ENCODE measurements around the gene VWA5B1. TPM values are rescaled to one million over a fixed set of nuclear protein-coding genes. Genes with fewer than 3 reads are reported as not detected.

Gene VWA5B1
- total and polyA plus RNA-seq, 10 of the 15 experiments (the other 5 are each of a cell fraction or from before 2014, with no cell fraction given) = under 0.01 to 0.05 (median 0.01) TPM; not detected in 7

DNA sequence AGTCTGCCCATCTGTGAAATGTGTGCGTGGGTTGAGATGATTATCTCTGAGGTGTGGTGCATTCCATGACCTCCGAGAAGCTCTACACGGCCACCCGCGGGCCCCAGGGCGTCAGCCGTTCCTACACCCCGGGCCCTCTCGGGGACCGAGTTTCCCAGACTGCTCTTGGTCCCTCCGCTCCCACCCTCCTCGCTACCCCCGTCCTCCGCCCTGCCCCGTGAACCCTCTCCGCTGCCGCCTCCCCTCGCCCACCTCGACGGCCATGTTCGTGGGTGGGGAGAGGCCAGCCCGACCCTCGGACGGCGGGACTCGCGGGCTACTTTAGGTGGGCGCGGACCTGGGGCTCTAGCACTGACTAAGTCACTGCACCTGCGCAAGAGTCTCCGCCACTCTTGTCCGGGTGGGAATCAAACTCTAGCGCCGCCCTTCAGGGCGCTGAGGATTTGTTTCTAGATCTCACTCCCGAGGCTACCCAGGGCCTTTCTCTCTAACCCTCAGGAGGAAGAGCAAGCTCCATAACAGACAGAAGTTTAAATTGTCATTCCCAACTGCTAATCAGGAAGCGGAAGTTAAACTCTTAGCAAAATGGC, 47.7 kb upstream of the VWA5B1 start:
- BruUV-seq (replicated peaks) = no TSS peak
- intact Hi-C loops (cut with micrococcal nuclease; ENCODE audit: unreplicated experiment) = no loop called here

More for the DNA sequence above, 47.7 kb upstream of the VWA5B1 start:
- H3K4me1 ChIP-seq (ENCODE audit: control insufficient read depth, insufficient read depth, low read length) = no peaks in the 10 kb centered on the region
- RAD21 ChIA-PET (ENCODE audit: unreplicated experiment) = no interaction called here
- H3K4me3 ChIP-seq = no peak overlapping the region
- TF ChIP-seq ASH2L (IDR thresholded peaks at IDR 0.05; ENCODE audit: borderline replicate concordance, low read depth) (no peak), TCF12 (IDR thresholded peaks at IDR 0.05; ENCODE audit: low read depth, low read length) (no peak), CBFB (IDR thresholded peaks at IDR 0.05; ENCODE audit: low read depth) (no peak), CHD2 (IDR thresholded peaks at IDR 0.05; ENCODE audit: borderline replicate concordance, low read depth, low read length) (no peak)
- TF ChIP-seq, protein P1, sequence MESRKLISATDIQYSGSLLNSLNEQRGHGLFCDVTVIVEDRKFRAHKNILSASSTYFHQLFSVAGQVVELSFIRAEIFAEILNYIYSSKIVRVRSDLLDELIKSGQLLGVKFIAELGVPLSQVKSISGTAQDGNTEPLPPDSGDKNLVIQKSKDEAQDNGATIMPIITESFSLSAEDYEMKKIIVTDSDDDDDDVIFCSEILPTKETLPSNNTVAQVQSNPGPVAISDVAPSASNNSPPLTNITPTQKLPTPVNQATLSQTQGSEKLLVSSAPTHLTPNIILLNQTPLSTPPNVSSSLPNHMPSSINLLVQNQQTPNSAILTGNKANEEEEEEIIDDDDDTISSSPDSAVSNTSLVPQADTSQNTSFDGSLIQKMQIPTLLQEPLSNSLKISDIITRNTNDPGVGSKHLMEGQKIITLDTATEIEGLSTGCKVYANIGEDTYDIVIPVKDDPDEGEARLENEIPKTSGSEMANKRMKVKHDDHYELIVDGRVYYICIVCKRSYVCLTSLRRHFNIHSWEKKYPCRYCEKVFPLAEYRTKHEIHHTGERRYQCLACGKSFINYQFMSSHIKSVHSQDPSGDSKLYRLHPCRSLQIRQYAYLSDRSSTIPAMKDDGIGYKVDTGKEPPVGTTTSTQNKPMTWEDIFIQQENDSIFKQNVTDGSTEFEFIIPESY (IDR thresholded peaks at IDR 0.05) = no peak
- TF ChIP-seq, protein P2, sequence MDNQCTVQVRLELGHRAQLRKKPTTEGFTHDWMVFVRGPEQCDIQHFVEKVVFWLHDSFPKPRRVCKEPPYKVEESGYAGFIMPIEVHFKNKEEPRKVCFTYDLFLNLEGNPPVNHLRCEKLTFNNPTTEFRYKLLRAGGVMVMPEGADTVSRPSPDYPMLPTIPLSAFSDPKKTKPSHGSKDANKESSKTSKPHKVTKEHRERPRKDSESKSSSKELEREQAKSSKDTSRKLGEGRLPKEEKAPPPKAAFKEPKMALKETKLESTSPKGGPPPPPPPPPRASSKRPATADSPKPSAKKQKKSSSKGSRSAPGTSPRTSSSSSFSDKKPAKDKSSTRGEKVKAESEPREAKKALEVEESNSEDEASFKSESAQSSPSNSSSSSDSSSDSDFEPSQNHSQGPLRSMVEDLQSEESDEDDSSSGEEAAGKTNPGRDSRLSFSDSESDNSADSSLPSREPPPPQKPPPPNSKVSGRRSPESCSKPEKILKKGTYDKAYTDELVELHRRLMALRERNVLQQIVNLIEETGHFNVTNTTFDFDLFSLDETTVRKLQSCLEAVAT (IDR thresholded peaks at IDR 0.05) = no peak
- WGBS (ENCODE audit: insufficient coverage, insufficient replicate concordance, low lambda C conversion rate, missing lambda C conversion rate) = 82% methylated on average over 19 of the region's 37 CpGs
- POLR2A ChIA-PET = no interaction called here
- no peaks in the 10 kb centered on the region for H4K20me1 ChIP-seq (ENCODE audit: control insufficient read depth, insufficient read depth)
- no peaks in the 10 kb centered on the region for H3K79me2 ChIP-seq (ENCODE audit: control insufficient read depth, insufficient read depth, low read length)
- no peak overlapping the region for H3K27ac ChIP-seq (ENCODE audit: control insufficient read depth, insufficient read depth)
- no peak overlapping the region for H3K9ac ChIP-seq (ENCODE audit: control insufficient read depth, insufficient read depth, low read length)
- no peaks in the 10 kb centered on the region; the same call in 2 of the 3 replicates for H3K9me3 ChIP-seq (replicated peaks; ENCODE audit: control insufficient read depth, insufficient read depth, low read length)
- FAIRE-seq (no peak), ATAC-seq (no peak), DNase-seq (ENCODE audit: low read depth, low spot score) (no peak)
- SMC1A ChIA-PET (ENCODE audit: uncharacterized antibody, unreplicated experiment) = no interaction called here
- H3K4me2 ChIP-seq (ENCODE audit: control insufficient read depth, insufficient read depth) = no peak overlapping the region
- in situ Hi-C loops (cut with MboI) = no loop called here
- H3K27me3 ChIP-seq (replicated peaks in 1 of 2; ENCODE audit: control insufficient read depth in 2 of 2, insufficient read depth in 2 of 2, low read length in 1 of 2) = 0 out of 4 replicates have a peak, but pooled peaks cover 0 to 2% of the 10 kb centered on the region in 2 experiments
- no peaks in the 10 kb centered on the region for H3K36me3 ChIP-seq (ENCODE audit: control insufficient read depth in 2 of 2, insufficient read depth in 2 of 2, low read length in 1 of 2)
- no peak overlapping the region for H2AFZ ChIP-seq (ENCODE audit: control insufficient read depth, low read depth, low read length)
- CTCF ChIA-PET = interaction anchor here (1.2 kb wide), 1 partner anchor 250 kb away, joined by 5 read pairs; no protein-coding TSS in a partner anchor
